ENCODE results near the gene TM7SF2. TPM values are rescaled to one million over a fixed set of nuclear protein-coding genes. Genes with fewer than 3 reads are reported as not detected.

The TM7SF2 gene
- total and polyA plus RNA-seq, 2 of the 13 experiments (the other 11 are each of a cell fraction or from before 2014, with no cell fraction given) = 56.0 to 66.9 TPM

- H4K20me1 ChIP-seq (ENCODE audit: insufficient read depth, low read length) = no peaks in the 10 kb centered on the region
- intact Hi-C loops (cut with micrococcal nuclease; ENCODE audit: unreplicated experiment) (loop anchor here (2.0 kb wide), 1 partner anchor 67 kb away; the partner anchor contains the start of gene CAPN1), in situ Hi-C loops (cut with HindIII; ENCODE audit: extremely low pct_ligation_motif_present, low pct_unique_long_range_greater_than_20kb) (loop anchor here (5.0 kb wide), 1 partner anchor 68 kb away; the partner anchor contains the start of gene CAPN1)
- FAIRE-seq = no peak
- peaks cover 37% of the 10 kb centered on the region for H3K4me1 ChIP-seq (ENCODE audit: insufficient read depth, low read length)
- H3K27me3 ChIP-seq (ENCODE audit: control insufficient read depth in 1 of 2, insufficient read depth in 2 of 2, low read length in 2 of 2) = no peaks in the 10 kb centered on the region
- H2AFZ ChIP-seq (ENCODE audit: low read length) = no peak overlapping the region
- ChIA-PET CTCF (ENCODE audit: low intra/inter-chr PET ratio, low total read pairs) (no interaction called here), POLR2A (interaction anchor here (0.6 to 5.0 kb wide), 5 partner anchors 8 to 209 kb away, joined by 3 to 86 read pairs (median 53); partner anchors contain the start of genes FAU, MRPL49, SAC3D1 and SYVN1)
- TF ChIP-seq THAP9 (CRISPR knock-in tag; IDR thresholded peaks at IDR 0.05; ENCODE audit: borderline replicate concordance) (no peak), ZNF713 (CRISPR knock-in tag; IDR thresholded peaks at IDR 0.05) (no peak), POLR2AphosphoS5 (IDR thresholded peaks at IDR 0.05; ENCODE audit: low read depth, low read length) (peak; percentile 22; the same call in 1 of the 2 replicates), ZNF431 (CRISPR knock-in tag; IDR thresholded peaks at IDR 0.05; ENCODE audit: borderline replicate concordance, low read depth) (no peak), POLR2A (IDR thresholded peaks at IDR 0.05; ENCODE audit: insufficient read depth in 1 of 2, low read depth in 2 of 2, low read length in 2 of 2) (peak in 1 of 2 experiments; percentile 33; a peak in 2 of 4 replicates), HIC2 (CRISPR knock-in tag; IDR thresholded peaks at IDR 0.05; ENCODE audit: low read depth) (no peak), HMG20B (CRISPR knock-in tag; conservative IDR thresholded peaks at IDR 0.05) (no peak)
- no peak for DNase-seq (ENCODE audit: low spot score)
- H3K9me3 ChIP-seq (ENCODE audit: low read length) = no peaks in the 10 kb centered on the region
- TSS peak; percentile 44 for BruUV-seq (replicated peaks)
- H3K9ac ChIP-seq (ENCODE audit: insufficient read depth, low read depth, low read length) = peak overlapping the region; percentile 84; the same call in 1 of the 2 replicates
- peaks cover 10% of the 10 kb centered on the region for H3K79me2 ChIP-seq (ENCODE audit: insufficient read depth, low read length)
- 90% methylated on average over 4 of the region's 6 CpGs for WGBS (ENCODE audit: low lambda C conversion rate)
- no peak overlapping the region for H3K27ac ChIP-seq (ENCODE audit: extremely low read length, insufficient read depth, low read length)
- peak overlapping the region in 1 of 3 experiments; percentile 95; a peak in 2 of 6 replicates for H3K4me3 ChIP-seq (replicated peaks in 1 of 3; ENCODE audit: insufficient read depth in 1 of 3, low read depth in 2 of 3, low read length in 3 of 3)
- peaks cover 1 to 11% of the 10 kb centered on the region in 2 experiments; a peak in 4 of 5 replicates for H3K36me3 ChIP-seq (replicated peaks in 1 of 2; ENCODE audit: control insufficient read depth in 1 of 2, insufficient read depth in 2 of 2, low read length in 2 of 2)
- peak overlapping the region; percentile 96 for H3K4me2 ChIP-seq (ENCODE audit: low read depth, low read length)
- no peak for ATAC-seq
Observed at GRCh38 chr11:65113839-65114238, 2.2 kb downstream of the TM7SF2 start.

Data from HepG2 (cell line).